Measurements from ENCODE around the gene CNNM4.
A peak's percentile ranks its signal among the peaks of the same experiment; 100 is the strongest.

The CNNM4 gene

GRCh38 chr2:96810783-96811192 lies 50.1 kb downstream of the CNNM4 start:
- no peak for DNase-seq (ENCODE audit: low read depth in 2 of 2)

- DNase-seq (ENCODE audit: low read depth in 2 of 2): no peak
Observed at GRCh38 chr2:96811917-96812316, 51.2 kb downstream of the CNNM4 start.

GRCh38 chr2:96813656-96814055 lies 53.0 kb downstream of the CNNM4 start:
- no peak for DNase-seq (ENCODE audit: low read depth in 2 of 2)

GRCh38 chr2:96815326-96816126 lies 54.8 kb downstream of the CNNM4 start:
- no peak for DNase-seq (ENCODE audit: low read depth in 2 of 2)

- peak; percentile 92 to 97 for DNase-seq (ENCODE audit: low read depth in 2 of 2)
Observed at GRCh38 chr2:96816127-96816835, 55.6 kb downstream of the CNNM4 start, which contains the start of gene CNNM3. TSS of gene CNNM3 (plus strand) at chr2:96816268. CDS start at chr2:96816278, 10 bp downstream.

- DNase-seq (ENCODE audit: low read depth in 2 of 2): no peak
Observed at GRCh38 chr2:96816836-96817702, 56.4 kb downstream of the CNNM4 start.

GRCh38 chr2:96817882-96818281 lies 57.2 kb downstream of the CNNM4 start:
- DNase-seq (ENCODE audit: low read depth in 2 of 2): no peak

GRCh38 chr2:96819128-96819875 lies 58.6 kb downstream of the CNNM4 start:
- no peak for DNase-seq (ENCODE audit: low read depth in 2 of 2)

- DNase-seq (ENCODE audit: low read depth in 2 of 2): no peak
Observed at GRCh38 chr2:96819876-96820511, 59.3 kb downstream of the CNNM4 start.

- DNase-seq (ENCODE audit: low read depth in 2 of 2): no peak
Observed at GRCh38 chr2:96821113-96821675, 60.5 kb downstream of the CNNM4 start.

- DNase-seq (ENCODE audit: low read depth in 2 of 2): no peak
Observed at GRCh38 chr2:96822786-96823185, 62.1 kb downstream of the CNNM4 start.

GRCh38 chr2:96823198-96823597 lies 62.5 kb downstream of the CNNM4 start:
- DNase-seq (ENCODE audit: low read depth in 2 of 2): no peak

GRCh38 chr2:96824079-96824870 lies 63.6 kb downstream of the CNNM4 start:
- no peak for DNase-seq (ENCODE audit: low read depth in 2 of 2)

GRCh38 chr2:96825057-96825456 lies 64.4 kb downstream of the CNNM4 start:
- no peak for DNase-seq (ENCODE audit: low read depth in 2 of 2)

GRCh38 chr2:96826546-96827278 lies 66.0 kb downstream of the CNNM4 start:
- DNase-seq (ENCODE audit: low read depth in 2 of 2): no peak

- no peak for DNase-seq (ENCODE audit: low read depth in 2 of 2)
Observed at GRCh38 chr2:96828436-96828835, 67.7 kb downstream of the CNNM4 start.

GRCh38 chr2:96828874-96829273 lies 68.2 kb downstream of the CNNM4 start:
- no peak for DNase-seq (ENCODE audit: low read depth in 2 of 2)

- no peak for DNase-seq (ENCODE audit: low read depth in 2 of 2)
Observed at GRCh38 chr2:96830044-96830562, 69.4 kb downstream of the CNNM4 start.

GRCh38 chr2:96831679-96832078 lies 71.0 kb downstream of the CNNM4 start:
- DNase-seq (ENCODE audit: low read depth in 2 of 2): no peak
